Activated CD4-positive, alpha-beta T cell treated with anti-CD3 and anti-CD28 coated beads, Interleukin-2, amount 10 ng/mL, durations not matched to agents 7 days and 5 days (primary cell): ENCODE measurements around the gene OCLN. TPM values are rescaled to one million over a fixed set of nuclear protein-coding genes. Genes with fewer than 3 reads are reported as not detected.
"Not testable (repeated sequence)": the region's sequence is repeated elsewhere in the genome, so short reads cannot be mapped to it uniquely, and the experiment has no call there.

Source experiments
- CTCF ChIA-PET: fragments of 350-600 bp; sonication (Branson Sonifier 250); formaldehyde crosslinking; loops from one replicate; lab custom pipeline; 2021; ENCODE audit warnings: antibody characterized with exemption; lab: Charles Lee
- POLR2A ChIA-PET: fragments of 350-600 bp; sonication (Branson Sonifier 250); formaldehyde crosslinking; loops from one replicate; lab custom pipeline; 2021; ENCODE audit warnings: antibody characterized with exemption; lab: Charles Lee
- DNase-seq: peaks from one replicate; pipeline ENCODE4 v3.0.0-alpha.2; 2020
- H3K27ac Mint-ChIP-seq: one replicate; pipeline ENCODE4 v1.8.0; 2021; ENCODE audit warnings: mild to moderate bottlenecking, moderate library complexity, mixed read lengths
- H3K27me3 Mint-ChIP-seq: one replicate; pipeline ENCODE4 v1.8.0; 2021; ENCODE audit warnings: mixed read lengths
- H3K36me3 Mint-ChIP-seq: one replicate; pipeline ENCODE4 v1.8.0; 2021; ENCODE audit warnings: low read depth, mixed read lengths
- H3K4me1 Mint-ChIP-seq: one replicate; pipeline ENCODE4 v1.8.0; 2021; ENCODE audit warnings: mixed read lengths
- H3K4me3 Mint-ChIP-seq: one replicate; pipeline ENCODE4 v1.8.0; 2021; ENCODE audit warnings: mild to moderate bottlenecking, moderate library complexity, mixed read lengths
- H3K9me3 Mint-ChIP-seq: one replicate; pipeline ENCODE4 v1.8.0; 2021; ENCODE audit warnings: mixed read lengths
- total RNA-seq, 2 experiments: library from RNA; stranded (reverse); gene quantifications; one replicate each; pipeline ENCODE4 v1.2.3, GENCODE V29; 2021

Gene OCLN
- 1 to 10 TPM; 3.9 to 4.6 TPM for total RNA-seq

GRCh38 chr5:69492391-69492922 lies at the start of gene OCLN:
TSS of gene OCLN (plus strand) at chr5:69492790. CDS start at chr5:69504245, 11,455 bp downstream.
- H3K36me3 Mint-ChIP-seq, result no peaks in the 10 kb centered on the region
- H3K27me3 Mint-ChIP-seq, result peaks cover 70% of the 10 kb centered on the region
- CTCF ChIA-PET, result interaction anchor here (1.0 kb wide), 1 partner anchor 24 kb away, joined by 3 read pairs; no protein-coding TSS in a partner anchor
- peaks cover 9% of the 10 kb centered on the region for H3K4me1 Mint-ChIP-seq
- DNase-seq, result no peak
- POLR2A ChIA-PET, result no interaction called here
- H3K27ac Mint-ChIP-seq, result no peak within 1 kb of the TSS
- H3K4me3 Mint-ChIP-seq, result peak within 1 kb of the TSS; percentile 65
- no peaks in the 10 kb centered on the region for H3K9me3 Mint-ChIP-seq

- DNase-seq, result no peak
- no peak overlapping the region for H3K4me3 Mint-ChIP-seq
- H3K9me3 Mint-ChIP-seq, result no peaks in the 10 kb centered on the region
- POLR2A ChIA-PET, result no interaction called here
- no peaks in the 10 kb centered on the region for H3K36me3 Mint-ChIP-seq
- H3K27ac Mint-ChIP-seq, result no peak overlapping the region
- no peaks in the 10 kb centered on the region for H3K27me3 Mint-ChIP-seq
- H3K4me1 Mint-ChIP-seq, result no peaks in the 10 kb centered on the region
- CTCF ChIA-PET, result no interaction called here
Measured at GRCh38 chr5:69444127-69444754, 48.3 kb upstream of the OCLN start.

GRCh38 chr5:69449511-69449910 lies 43.1 kb upstream of the OCLN start:
- Mint-ChIP-seq H3K4me1 (no peaks in the 10 kb centered on the region), H3K4me3 (no peak overlapping the region), H3K9me3 (no peaks in the 10 kb centered on the region), H3K36me3 (no peaks in the 10 kb centered on the region), H3K27me3 (peaks cover 2% of the 10 kb centered on the region), H3K27ac (no peak overlapping the region)
- CTCF ChIA-PET, result no interaction called here
- no peak for DNase-seq
- POLR2A ChIA-PET, result no interaction called here

GRCh38 chr5:69450116-69450515 lies 42.5 kb upstream of the OCLN start:
- ChIA-PET CTCF (no interaction called here), POLR2A (no interaction called here)
- Mint-ChIP-seq H3K27me3 (peaks cover 2% of the 10 kb centered on the region), H3K27ac (no peak overlapping the region), H3K4me1 (no peaks in the 10 kb centered on the region), H3K9me3 (no peaks in the 10 kb centered on the region), H3K4me3 (no peak overlapping the region), H3K36me3 (no peaks in the 10 kb centered on the region)
- DNase-seq, result no peak

- DNase-seq, H3K9me3 Mint-ChIP-seq, H3K27ac Mint-ChIP-seq, H3K27me3 Mint-ChIP-seq, POLR2A ChIA-PET, H3K36me3 Mint-ChIP-seq, CTCF ChIA-PET, H3K4me1 Mint-ChIP-seq, H3K4me3 Mint-ChIP-seq: not testable (repeated sequence)
Measured at GRCh38 chr5:69450527-69450926, 42.1 kb upstream of the OCLN start.

GRCh38 chr5:69451941-69452647 lies 40.5 kb upstream of the OCLN start:
- H3K27ac Mint-ChIP-seq, result no peak overlapping the region

GRCh38 chr5:69453487-69453886 lies 39.1 kb upstream of the OCLN start:
- POLR2A ChIA-PET, H3K4me1 Mint-ChIP-seq, DNase-seq, H3K27me3 Mint-ChIP-seq, H3K9me3 Mint-ChIP-seq, CTCF ChIA-PET, H3K27ac Mint-ChIP-seq, H3K4me3 Mint-ChIP-seq, H3K36me3 Mint-ChIP-seq: not testable (repeated sequence)

More at GRCh38 chr5:69451941-69452647, 40.5 kb upstream of the OCLN start:
- POLR2A ChIA-PET, result no interaction called here
- H3K4me3 Mint-ChIP-seq, result no peak overlapping the region
- H3K9me3 Mint-ChIP-seq, result no peaks in the 10 kb centered on the region
- CTCF ChIA-PET, result no interaction called here
- H3K36me3 Mint-ChIP-seq, result no peaks in the 10 kb centered on the region
- H3K27me3 Mint-ChIP-seq, result peaks cover 2% of the 10 kb centered on the region
- DNase-seq, result no peak
- no peaks in the 10 kb centered on the region for H3K4me1 Mint-ChIP-seq

- CTCF ChIA-PET, result no interaction called here
- Mint-ChIP-seq H3K27ac (no peak overlapping the region), H3K27me3 (peaks cover 2% of the 10 kb centered on the region), H3K9me3 (no peaks in the 10 kb centered on the region), H3K4me3 (no peak overlapping the region), H3K36me3 (no peaks in the 10 kb centered on the region), H3K4me1 (no peaks in the 10 kb centered on the region)
- no peak for DNase-seq
- POLR2A ChIA-PET, result no interaction called here
Measured at GRCh38 chr5:69454460-69455249, 37.9 kb upstream of the OCLN start.

- H3K4me1 Mint-ChIP-seq, H3K27me3 Mint-ChIP-seq, H3K4me3 Mint-ChIP-seq, POLR2A ChIA-PET, H3K9me3 Mint-ChIP-seq, H3K27ac Mint-ChIP-seq, DNase-seq, H3K36me3 Mint-ChIP-seq: not testable (repeated sequence)
- CTCF ChIA-PET, result interaction anchor here (0.7 kb wide), 1 partner anchor 49 kb away, joined by 4 read pairs; no protein-coding TSS in a partner anchor
Measured at GRCh38 chr5:69455428-69455988, 37.1 kb upstream of the OCLN start.

- no peaks in the 10 kb centered on the region for H3K9me3 Mint-ChIP-seq
- no peaks in the 10 kb centered on the region for H3K36me3 Mint-ChIP-seq
- no peaks in the 10 kb centered on the region for H3K4me1 Mint-ChIP-seq
- ChIA-PET POLR2A (no interaction called here), CTCF (no interaction called here)
- no peaks in the 10 kb centered on the region for H3K27me3 Mint-ChIP-seq
- no peak for DNase-seq
- no peak overlapping the region for H3K27ac Mint-ChIP-seq
- no peak overlapping the region for H3K4me3 Mint-ChIP-seq
Measured at GRCh38 chr5:69462170-69462569, 30.4 kb upstream of the OCLN start.

- CTCF ChIA-PET, H3K36me3 Mint-ChIP-seq, H3K9me3 Mint-ChIP-seq, H3K27me3 Mint-ChIP-seq, DNase-seq, H3K4me1 Mint-ChIP-seq, H3K4me3 Mint-ChIP-seq, H3K27ac Mint-ChIP-seq, POLR2A ChIA-PET: not testable (repeated sequence)
Measured at GRCh38 chr5:69466375-69466774, 26.2 kb upstream of the OCLN start.

- DNase-seq, result no peak
- Mint-ChIP-seq H3K4me1 (no peaks in the 10 kb centered on the region), H3K9me3 (no peaks in the 10 kb centered on the region), H3K27ac (no peak overlapping the region), H3K36me3 (no peaks in the 10 kb centered on the region), H3K27me3 (peaks cover 2% of the 10 kb centered on the region), H3K4me3 (no peak overlapping the region)
- ChIA-PET CTCF (no interaction called here), POLR2A (no interaction called here)
Measured at GRCh38 chr5:69467442-69468225, 25.0 kb upstream of the OCLN start.
